RKO (cell line): Measurements from ENCODE around the gene GSTO2.
A peak's percentile ranks its signal among the peaks of the same experiment; 100 is the strongest.

Source experiments
- DNase-seq: peaks from one replicate; pipeline ENCODE4 v3.0.0-alpha.2; 2016; ENCODE audit warnings: low spot score

GSTO2 gene

GRCh38 chr10:104340641-104341040 is 71.7 kb downstream of the GSTO2 start:
- DNase-seq: no peak

- no peak for DNase-seq
Observed at GRCh38 chr10:104342941-104343411, 74.0 kb downstream of the GSTO2 start.

GRCh38 chr10:104344219-104344618 is 75.2 kb downstream of the GSTO2 start:
- DNase-seq: no peak

- no peak for DNase-seq
Observed at GRCh38 chr10:104345515-104345914, 76.5 kb downstream of the GSTO2 start.

GRCh38 chr10:104345941-104346340 is 77.0 kb downstream of the GSTO2 start:
- no peak for DNase-seq

GRCh38 chr10:104347295-104348045 is 78.5 kb downstream of the GSTO2 start:
- no peak for DNase-seq

- DNase-seq: no peak
Observed at GRCh38 chr10:104348601-104349000, 79.6 kb downstream of the GSTO2 start.

- DNase-seq: no peak
Observed at GRCh38 chr10:104349623-104350126, 80.7 kb downstream of the GSTO2 start.

GRCh38 chr10:104350127-104350635 is 81.2 kb downstream of the GSTO2 start:
- DNase-seq: peak; percentile 80

GRCh38 chr10:104351061-104351702 is 82.2 kb downstream of the GSTO2 start:
- DNase-seq: peak; percentile 43

GRCh38 chr10:104351919-104352318 is 82.9 kb downstream of the GSTO2 start:
- DNase-seq: no peak

- peak; percentile 73 for DNase-seq
Observed at GRCh38 chr10:104353325-104354048, 84.5 kb downstream of the GSTO2 start, which contains the start of gene CFAP58. Gene CFAP58, plus strand, starts transcription at chr10:104353833. Its CDS starts 65 bp downstream, at chr10:104353898.
